Thoracic aorta (tissue), 2 donors: ENCODE measurements around the gene SLC2A11. TPM values are rescaled to one million over a fixed set of nuclear protein-coding genes. Genes with fewer than 3 reads are reported as not detected.

Experiments
- ATAC-seq: fragments of 150-250 bp; one replicate; pipeline ENCODE4 v1.8.0; 2017; ENCODE audit warnings: low read depth; ENCODE audit not compliant: insufficient number of reproducible peaks, low FRiP score
- DNase-seq: peaks from one replicate; pipeline ENCODE4 v3.0.0-alpha.2; 2020; ENCODE audit warnings: low spot score
- H3K27ac ChIP-seq, 2 donors: fragments of 200-600 bp; sonication (generic); 1 replicate in 1 of 2; 2 replicates in 1 of 2; pipeline ENCODE4 v1.5.1; 2016; ENCODE audit warnings: mild to moderate bottlenecking in 2 of 2, moderate library complexity in 2 of 2
- H3K27me3 ChIP-seq: fragments of 200-600 bp; sonication (generic); replicated peaks from 2 replicates; pipeline ENCODE4 v1.6.0; 2016; ENCODE audit warnings: mild to moderate bottlenecking; ENCODE audit not compliant: insufficient read depth
- H3K36me3 ChIP-seq: fragments of 200-600 bp; sonication (generic); one replicate; pipeline ENCODE4 v1.5.1; 2016
- H3K4me1 ChIP-seq, 2 donors: fragments of 200-600 bp; sonication (generic); 1 replicate in 1 of 2; 2 replicates in 1 of 2; pipeline versions ENCODE4 v1.5.1 to v1.6.0; 2016; ENCODE audit warnings: low read depth in 2 of 2, mild to moderate bottlenecking in 1 of 2; ENCODE audit not compliant: control insufficient read depth in 1 of 2
- H3K4me3 ChIP-seq: fragments of 200-600 bp; sonication (generic); 2 replicates; pipeline ENCODE4 v1.5.1; 2016; ENCODE audit warnings: mild to moderate bottlenecking
- H3K9me3 ChIP-seq: fragments of 200-600 bp; sonication (generic); 2 replicates; pipeline ENCODE4 v1.5.1; 2016
- CTCF ChIP-seq: fragments of 200-600 bp; sonication (generic); IDR thresholded peaks from one replicate; pipeline ENCODE4 v1.5.1; 2019; ENCODE audit warnings: antibody characterized with exemption
- total RNA-seq, 2 donors: library from RNA; depleted of rRNA; stranded (reverse); fragments of >200 nt; gene quantifications; one replicate each; pipeline versions ENCODE4 v1.1.0 to v1.2.3, GENCODE V29; 2016

The SLC2A11 gene
- total RNA-seq, 2 donors from 2014 or later, result 9.2 to 25.5 TPM

DNA sequence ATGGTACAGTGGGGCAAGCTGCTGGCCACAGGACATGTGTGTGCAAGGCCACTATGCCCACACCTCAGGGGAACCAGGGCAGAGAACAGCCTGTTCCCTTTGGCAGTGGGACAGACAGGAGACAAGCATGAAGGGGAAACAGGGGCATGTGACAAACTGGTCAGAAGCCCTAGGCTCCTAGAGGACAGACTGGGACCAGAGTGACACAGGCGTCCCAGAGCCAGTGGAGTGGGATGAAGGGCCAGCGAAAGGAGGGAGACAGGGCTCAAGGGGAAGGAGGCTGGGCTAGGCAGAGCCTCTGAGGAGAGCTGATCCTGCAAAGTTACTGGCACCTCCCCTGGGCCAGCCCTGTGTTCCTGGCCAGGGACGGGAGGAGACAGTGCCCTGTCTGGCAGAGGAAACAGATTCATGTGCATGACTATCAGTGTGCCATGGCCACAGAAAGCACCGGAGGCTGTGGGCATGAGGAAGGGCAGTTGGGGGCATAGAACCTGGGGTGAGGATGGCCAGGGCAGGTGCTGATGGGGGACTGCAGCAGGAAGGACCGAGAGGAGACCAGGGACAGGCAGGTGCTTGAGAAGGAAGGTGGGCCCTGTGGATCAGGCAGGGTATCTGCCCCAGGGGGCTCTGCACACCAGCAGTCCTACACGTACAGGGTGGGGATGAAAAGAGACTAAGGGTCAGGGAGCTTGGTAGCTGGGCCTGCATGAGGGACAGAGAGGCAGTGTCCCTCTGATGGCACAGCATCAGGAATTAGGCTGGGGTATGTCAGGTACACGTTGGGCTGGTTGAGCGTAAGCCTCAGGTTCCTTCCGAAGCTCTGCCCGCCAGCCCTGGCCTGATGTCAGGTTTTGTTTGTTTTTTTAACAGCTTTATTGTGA lies 28.6 kb upstream of the SLC2A11 start:
- H3K36me3 ChIP-seq, result peaks cover 32% of the 10 kb centered on the region
- no peaks in the 10 kb centered on the region for H3K27me3 ChIP-seq
- DNase-seq (no peak), ATAC-seq (no peak)
- peaks cover 2 to 26% of the 10 kb centered on the region in 2 donors for H3K4me1 ChIP-seq
- H3K27ac ChIP-seq, result no peak overlapping the region
- H3K9me3 ChIP-seq, result no peaks in the 10 kb centered on the region
- TF ChIP-seq CTCF, result no peak
- H3K4me3 ChIP-seq, result no peak overlapping the region

DNA sequence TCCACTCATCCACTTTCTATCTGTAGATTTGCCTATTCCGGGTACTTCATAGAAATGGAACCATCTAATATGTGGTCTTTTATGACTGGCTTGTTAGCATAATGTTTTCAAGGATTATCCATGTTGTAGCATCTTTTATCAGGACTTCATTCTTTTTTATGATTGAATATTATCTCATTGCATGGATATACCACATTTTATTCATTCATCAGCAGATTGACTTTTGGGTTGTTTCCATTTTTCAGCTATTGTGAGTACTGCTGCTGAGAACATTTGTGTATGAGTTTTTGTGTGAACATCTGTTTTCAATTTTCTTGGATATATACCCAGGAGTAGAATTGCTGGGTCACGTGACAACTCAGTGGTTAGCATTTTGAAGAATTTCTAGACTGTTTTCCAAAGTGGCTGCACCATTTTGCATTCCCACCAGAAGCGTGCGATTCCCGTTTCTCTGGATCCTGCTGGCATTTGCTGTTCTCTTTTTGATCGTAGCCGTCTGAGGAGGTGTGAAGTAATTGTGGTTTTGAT lies 27.8 kb upstream of the SLC2A11 start:
- Histone ChIP-seq H3K27ac (no peak overlapping the region), H3K9me3 (no peaks in the 10 kb centered on the region), H3K27me3 (no peaks in the 10 kb centered on the region), H3K4me3 (no peak overlapping the region), H3K36me3 (peaks cover 25% of the 10 kb centered on the region), H3K4me1 (peaks cover 8 to 33% of the 10 kb centered on the region in 2 donors)
- ATAC-seq, result no peak
- no peak for DNase-seq
- no peak for TF ChIP-seq CTCF

GRCh38 chr22:23831261-23831660 lies 26.4 kb upstream of the SLC2A11 start:
- Histone ChIP-seq H3K4me3 (no peak overlapping the region), H3K27ac (no peak overlapping the region), H3K36me3 (peaks cover 14% of the 10 kb centered on the region), H3K9me3 (no peaks in the 10 kb centered on the region), H3K27me3 (no peaks in the 10 kb centered on the region), H3K4me1 (peaks cover 20 to 47% of the 10 kb centered on the region in 2 donors)
- TF ChIP-seq CTCF, result no peak
- no peak for DNase-seq
- no peak for ATAC-seq

GRCh38 chr22:23831781-23832180 lies 25.9 kb upstream of the SLC2A11 start:
- no peak for DNase-seq
- Histone ChIP-seq H3K9me3 (no peaks in the 10 kb centered on the region), H3K36me3 (peaks cover 10% of the 10 kb centered on the region), H3K27ac (no peak overlapping the region), H3K27me3 (no peaks in the 10 kb centered on the region), H3K4me1 (peaks cover 22 to 52% of the 10 kb centered on the region in 2 donors), H3K4me3 (no peak overlapping the region)
- no peak for TF ChIP-seq CTCF
- no peak for ATAC-seq

- H3K9me3 ChIP-seq, result no peaks in the 10 kb centered on the region
- no peak overlapping the region for H3K27ac ChIP-seq
- ATAC-seq, result no peak
- no peak for TF ChIP-seq CTCF
- peaks cover 6% of the 10 kb centered on the region for H3K36me3 ChIP-seq
- H3K4me1 ChIP-seq, result peaks cover 22 to 54% of the 10 kb centered on the region in 2 donors
- no peak overlapping the region for H3K4me3 ChIP-seq
- H3K27me3 ChIP-seq, result no peaks in the 10 kb centered on the region
- DNase-seq, result no peak
Measured at GRCh38 chr22:23832226-23833016, 25.3 kb upstream of the SLC2A11 start.
